HUES48 (cell line): Measurements from ENCODE around the gene MRGPRD.

Experiments
- H3K27ac ChIP-seq: one replicate; pipeline ENCODE4 v1.7.0; 2013; ENCODE audit warnings: low read depth, low read length, inconsistent platforms
- H3K27me3 ChIP-seq: 2 replicates; pipeline ENCODE4 v1.6.1; 2013; ENCODE audit warnings: mild to moderate bottlenecking, low read length; ENCODE audit not compliant: control insufficient read depth, insufficient read depth
- H3K36me3 ChIP-seq: 2 replicates; pipeline ENCODE4 v1.6.1; 2013; ENCODE audit warnings: low read length; ENCODE audit not compliant: control insufficient read depth, insufficient read depth
- H3K4me1 ChIP-seq: 2 replicates; pipeline ENCODE4 v1.6.1; 2013; ENCODE audit warnings: mild to moderate bottlenecking, low read length; ENCODE audit not compliant: control insufficient read depth, insufficient read depth
- H3K4me3 ChIP-seq: 2 replicates; pipeline ENCODE4 v1.5.1; 2013; ENCODE audit warnings: mild to moderate bottlenecking, low read depth, low read length
- H3K9ac ChIP-seq: 2 replicates; pipeline ENCODE4 v1.6.1; 2013; ENCODE audit warnings: mild to moderate bottlenecking, low read depth, low read length, moderate library complexity
- H3K9me3 ChIP-seq: 2 replicates; pipeline ENCODE4 v1.6.1; 2013; ENCODE audit warnings: low read length; ENCODE audit not compliant: control insufficient read depth, insufficient read depth

MRGPRD gene

GRCh38 chr11:68965901-68966853 is 14.6 kb downstream of the MRGPRD start:
- Histone ChIP-seq H3K9me3 (no peaks in the 10 kb centered on the region), H3K4me1 (no peaks in the 10 kb centered on the region), H3K27ac (no peak overlapping the region), H3K9ac (no peak overlapping the region), H3K27me3 (no peaks in the 10 kb centered on the region), H3K4me3 (no peak overlapping the region), H3K36me3 (no peaks in the 10 kb centered on the region)

GRCh38 chr11:68963779-68964178 is 17.0 kb downstream of the MRGPRD start:
- no peaks in the 10 kb centered on the region for H3K27me3 ChIP-seq
- H3K9ac ChIP-seq = no peak overlapping the region
- no peaks in the 10 kb centered on the region for H3K36me3 ChIP-seq
- H3K4me3 ChIP-seq = no peak overlapping the region
- H3K9me3 ChIP-seq = no peaks in the 10 kb centered on the region
- H3K27ac ChIP-seq = no peak overlapping the region
- no peaks in the 10 kb centered on the region for H3K4me1 ChIP-seq

- Histone ChIP-seq H3K27me3 (no peaks in the 10 kb centered on the region), H3K27ac (no peak overlapping the region), H3K9me3 (no peaks in the 10 kb centered on the region), H3K36me3 (no peaks in the 10 kb centered on the region), H3K9ac (no peak overlapping the region), H3K4me1 (no peaks in the 10 kb centered on the region), H3K4me3 (no peak overlapping the region)
Observed at GRCh38 chr11:68962527-68963250, 18.1 kb downstream of the MRGPRD start.

- no peaks in the 10 kb centered on the region for H3K36me3 ChIP-seq
- H3K4me1 ChIP-seq = no peaks in the 10 kb centered on the region
- H3K9me3 ChIP-seq = no peaks in the 10 kb centered on the region
- no peak overlapping the region for H3K9ac ChIP-seq
- H3K27me3 ChIP-seq = no peaks in the 10 kb centered on the region
- H3K4me3 ChIP-seq = no peak overlapping the region
- no peak overlapping the region for H3K27ac ChIP-seq
Observed at GRCh38 chr11:68961245-68961644, 19.5 kb downstream of the MRGPRD start.

DNA sequence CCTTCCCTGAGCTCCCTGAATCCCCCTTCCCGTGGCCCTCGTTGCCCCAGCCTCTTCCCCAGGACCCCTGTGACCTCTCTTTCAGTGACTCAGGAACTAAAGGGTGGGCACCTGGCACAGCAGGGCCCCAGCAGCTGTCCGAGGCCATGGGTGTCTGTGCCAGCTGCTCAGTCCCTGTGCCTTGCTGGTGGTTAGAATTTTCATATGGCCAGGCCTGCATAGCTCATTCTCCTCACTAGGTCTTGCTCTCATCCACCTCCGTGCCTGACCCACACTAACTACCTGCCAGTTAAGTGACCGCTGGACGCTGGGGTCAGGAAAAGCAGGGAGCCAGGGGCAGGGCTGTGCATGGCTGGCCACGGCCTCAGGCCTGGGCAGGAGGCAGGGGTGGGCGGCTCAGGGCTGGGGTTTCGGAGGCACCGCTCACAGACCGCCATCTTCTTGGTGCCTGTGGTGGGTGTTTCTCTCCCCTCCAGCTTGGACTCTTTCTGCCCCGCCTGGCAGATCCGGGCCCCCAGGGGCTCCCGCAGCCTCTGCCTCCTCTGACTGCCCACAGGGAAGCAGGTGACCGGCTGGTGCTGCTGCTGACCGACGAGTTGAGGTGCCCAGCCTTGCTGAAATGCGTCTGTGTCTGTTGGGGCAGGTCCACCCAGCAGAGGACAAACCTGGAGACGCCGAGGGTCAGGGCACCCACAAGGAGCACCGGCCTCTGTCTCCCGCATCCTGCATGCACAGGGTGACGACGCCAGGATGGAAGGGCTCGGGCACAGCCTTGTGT is 20.3 kb downstream of the MRGPRD start:
- no peaks in the 10 kb centered on the region for H3K36me3 ChIP-seq
- H3K4me3 ChIP-seq = no peak overlapping the region
- no peaks in the 10 kb centered on the region for H3K9me3 ChIP-seq
- H3K27ac ChIP-seq = no peak overlapping the region
- H3K4me1 ChIP-seq = no peaks in the 10 kb centered on the region
- no peak overlapping the region for H3K9ac ChIP-seq
- no peaks in the 10 kb centered on the region for H3K27me3 ChIP-seq

DNA sequence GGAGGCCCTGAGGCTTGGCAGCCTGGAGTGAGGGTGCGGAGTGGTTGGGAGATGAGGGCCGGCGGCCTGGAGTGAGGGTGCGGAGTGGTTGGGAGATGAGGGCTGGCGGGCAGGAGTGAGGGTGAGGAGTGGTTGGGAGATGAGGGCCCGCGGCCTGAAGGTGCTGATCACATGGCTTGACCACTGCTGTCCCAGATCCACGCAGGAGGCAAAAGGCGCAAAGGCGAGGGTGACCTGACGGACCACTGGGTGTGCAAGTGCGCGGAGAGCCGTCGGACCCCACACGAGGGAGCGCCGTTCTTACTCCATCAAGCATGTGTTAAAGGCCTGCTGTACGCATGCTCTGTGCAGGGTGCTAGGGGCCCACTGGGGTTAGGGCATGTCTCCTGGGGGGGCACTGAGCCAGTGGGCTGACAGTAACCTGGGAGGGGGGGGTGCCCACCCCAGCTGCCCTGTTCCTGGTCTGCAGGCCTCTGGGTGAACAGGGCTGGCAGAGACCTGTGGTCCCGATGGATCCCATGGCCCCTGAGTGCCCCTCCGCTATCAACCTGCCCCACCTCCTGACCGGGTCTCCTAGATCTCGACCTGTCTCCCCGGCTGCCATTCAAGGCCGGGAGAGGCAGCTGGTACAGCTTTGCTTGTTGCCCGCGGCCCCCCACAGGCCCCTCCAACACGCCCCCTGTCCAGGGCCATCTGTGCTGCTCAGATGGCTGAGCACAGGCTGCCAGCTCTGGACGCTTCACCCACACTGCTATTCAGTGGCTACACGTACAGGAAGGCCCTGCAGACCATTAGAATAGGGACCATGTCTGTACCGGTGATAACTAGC is 21.1 kb downstream of the MRGPRD start:
- no peaks in the 10 kb centered on the region for H3K9me3 ChIP-seq
- no peaks in the 10 kb centered on the region for H3K27me3 ChIP-seq
- H3K36me3 ChIP-seq = no peaks in the 10 kb centered on the region
- no peaks in the 10 kb centered on the region for H3K4me1 ChIP-seq
- no peak overlapping the region for H3K4me3 ChIP-seq
- no peak overlapping the region for H3K9ac ChIP-seq
- no peak overlapping the region for H3K27ac ChIP-seq

- Histone ChIP-seq H3K36me3 (no peaks in the 10 kb centered on the region), H3K27me3 (no peaks in the 10 kb centered on the region)
Observed at GRCh38 chr11:68958211-68958610, 22.6 kb downstream of the MRGPRD start.

GRCh38 chr11:68956547-68957254 is 24.1 kb downstream of the MRGPRD start:
- Histone ChIP-seq H3K27ac (no peak overlapping the region), H3K36me3 (no peaks in the 10 kb centered on the region), H3K9ac (no peak overlapping the region), H3K27me3 (no peaks in the 10 kb centered on the region), H3K4me1 (no peaks in the 10 kb centered on the region), H3K9me3 (no peaks in the 10 kb centered on the region), H3K4me3 (no peak overlapping the region)

More at GRCh38 chr11:68958211-68958610, 22.6 kb downstream of the MRGPRD start:
- H3K9me3 ChIP-seq = no peaks in the 10 kb centered on the region
- H3K27ac ChIP-seq = no peak overlapping the region
- H3K4me3 ChIP-seq = no peak overlapping the region
- H3K9ac ChIP-seq = no peak overlapping the region
- H3K4me1 ChIP-seq = no peaks in the 10 kb centered on the region

DNA sequence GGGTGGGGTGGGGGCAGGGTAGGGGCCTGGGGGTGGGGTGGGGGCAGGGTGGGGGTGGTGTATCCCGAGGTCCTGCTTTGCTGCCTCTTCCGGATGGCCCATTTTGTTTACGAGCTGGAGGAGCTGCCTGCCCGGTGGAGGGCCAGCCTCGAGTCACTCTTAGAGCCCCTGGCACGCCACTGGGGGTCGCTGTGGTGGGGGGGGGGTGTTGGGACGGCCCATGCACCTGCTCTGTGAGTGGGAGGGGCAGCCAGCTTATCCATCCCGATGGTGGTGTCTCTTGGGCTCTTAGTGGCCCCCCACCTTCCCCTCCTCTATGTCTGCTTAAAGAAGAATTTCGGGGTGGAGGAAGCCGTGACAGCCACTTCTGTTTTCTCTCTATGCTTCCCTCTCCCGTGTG is 24.6 kb downstream of the MRGPRD start:
- Histone ChIP-seq H3K36me3 (no peaks in the 10 kb centered on the region), H3K27ac (no peak overlapping the region), H3K27me3 (no peaks in the 10 kb centered on the region), H3K4me3 (no peak overlapping the region), H3K9me3 (no peaks in the 10 kb centered on the region), H3K4me1 (no peaks in the 10 kb centered on the region), H3K9ac (no peak overlapping the region)

GRCh38 chr11:68955607-68955958 is 25.2 kb downstream of the MRGPRD start:
- Histone ChIP-seq H3K4me3 (no peak overlapping the region), H3K9me3 (no peaks in the 10 kb centered on the region), H3K4me1 (peaks cover 6% of the 10 kb centered on the region), H3K27me3 (no peaks in the 10 kb centered on the region), H3K27ac (no peak overlapping the region), H3K9ac (no peak overlapping the region), H3K36me3 (no peaks in the 10 kb centered on the region)
